SH-SY5Y (cell line): ENCODE results near the gene CCDC179.

Experiments
- GATA2 ChIP-seq: IDR thresholded peaks from 2 replicates; pipeline ENCODE4 v1.6.1; 2011; ENCODE audit warnings: mild to moderate bottlenecking, low read depth, low read length
- GATA3 ChIP-seq: IDR thresholded peaks from 2 replicates; pipeline ENCODE4 v1.6.1; 2011; ENCODE audit warnings: low read depth, mild to moderate bottlenecking, low read length, moderate library complexity

GRCh38 chr11:22860241-22860640 is at the start of gene CCDC179:
- TF ChIP-seq GATA2 (no peak), GATA3 (no peak)
